Common myeloid progenitor, CD34-positive (primary cell): ENCODE measurements around the gene UBR2.

ENCODE experiments used
- CTCF ChIA-PET: fragments of 350-600 bp; sonication (Branson Sonifier 250); formaldehyde crosslinking; loops from one replicate; lab custom pipeline; 2021; ENCODE audit warnings: antibody characterized with exemption; lab: Charles Lee
- POLR2A ChIA-PET: fragments of 350-600 bp; sonication (Branson Sonifier 250); formaldehyde crosslinking; loops from one replicate; lab custom pipeline; 2021; ENCODE audit warnings: antibody characterized with exemption; lab: Charles Lee
- DNase-seq, 3 donors: peaks; one replicate each; pipeline versions ENCODE4 v3.0.0 to v3.0.0-alpha.2; 2013
- H3K27ac ChIP-seq, 2 experiments: 1 replicate in 1 of 2; 2 replicates in 1 of 2; pipeline ENCODE4 v1.7.0; 2013; ENCODE audit warnings: inconsistent platforms in 2 of 2, low read length in 2 of 2, mild to moderate bottlenecking in 2 of 2, low read depth in 1 of 2, moderate library complexity in 1 of 2; ENCODE audit not compliant: severe bottlenecking in 2 of 2, insufficient read depth in 1 of 2, poor library complexity in 1 of 2
- H3K27me3 ChIP-seq, 5 experiments: replicated peaks in 2 of 5; 1 replicate in 3 of 5; 2 replicates in 2 of 5; pipeline versions ENCODE4 v1.6.1 to v1.7.0; 2013; ENCODE audit warnings: low read length in 4 of 5, mild to moderate bottlenecking in 2 of 5, moderate library complexity in 2 of 5, inconsistent platforms in 1 of 5; ENCODE audit not compliant: insufficient read depth in 5 of 5, control insufficient read depth in 4 of 5
- H3K36me3 ChIP-seq, 4 experiments: 1 replicate in 2 of 4; 2 replicates in 2 of 4; pipeline versions ENCODE4 v1.6.1 to v1.7.0; 2013; ENCODE audit warnings: low read length in 3 of 4, control low read depth in 1 of 4, mild to moderate bottlenecking in 1 of 4; ENCODE audit not compliant: control insufficient read depth in 4 of 4, insufficient read depth in 4 of 4
- H3K4me1 ChIP-seq, 4 experiments: 1 replicate in 3 of 4; 2 replicates in 1 of 4; pipeline versions ENCODE4 v1.6.1 to v1.7.1; 2013; ENCODE audit warnings: low read length in 3 of 4, mild to moderate bottlenecking in 3 of 4, control low read depth in 1 of 4, inconsistent platforms in 1 of 4, moderate library complexity in 1 of 4; ENCODE audit not compliant: control insufficient read depth in 4 of 4, insufficient read depth in 4 of 4; ENCODE audit errors: control extremely low read depth in 1 of 4
- H3K4me3 ChIP-seq, 7 experiments: 1 replicate in 4 of 7; 2 replicates in 3 of 7; pipeline versions ENCODE4 v1.5.1 to v1.7.0; 2013; ENCODE audit warnings: mild to moderate bottlenecking in 7 of 7, low read length in 6 of 7, moderate library complexity in 6 of 7, inconsistent platforms in 2 of 7, low read depth in 2 of 7, control low read depth in 1 of 7; ENCODE audit not compliant: insufficient read depth in 4 of 7, control insufficient read depth in 1 of 7; ENCODE audit errors: extremely low read depth in 1 of 7
- H3K9me3 ChIP-seq, 5 experiments: 1 replicate in 4 of 5; 2 replicates in 1 of 5; pipeline versions ENCODE4 v1.6.1 to v1.7.1; 2013; ENCODE audit warnings: low read length in 4 of 5, mild to moderate bottlenecking in 2 of 5, inconsistent platforms in 1 of 5, low read depth in 1 of 5, moderate library complexity in 1 of 5; ENCODE audit not compliant: control insufficient read depth in 4 of 5, insufficient read depth in 2 of 5; ENCODE audit errors: control extremely low read depth in 1 of 5
- WGBS: methylation state at CpG from one replicate; pipeline ENCODE4 v1.1.5; 2013; ENCODE audit not compliant: insufficient coverage; 5-methylcytosine and 5-hydroxymethylcytosine counted together

The UBR2 gene

DNA sequence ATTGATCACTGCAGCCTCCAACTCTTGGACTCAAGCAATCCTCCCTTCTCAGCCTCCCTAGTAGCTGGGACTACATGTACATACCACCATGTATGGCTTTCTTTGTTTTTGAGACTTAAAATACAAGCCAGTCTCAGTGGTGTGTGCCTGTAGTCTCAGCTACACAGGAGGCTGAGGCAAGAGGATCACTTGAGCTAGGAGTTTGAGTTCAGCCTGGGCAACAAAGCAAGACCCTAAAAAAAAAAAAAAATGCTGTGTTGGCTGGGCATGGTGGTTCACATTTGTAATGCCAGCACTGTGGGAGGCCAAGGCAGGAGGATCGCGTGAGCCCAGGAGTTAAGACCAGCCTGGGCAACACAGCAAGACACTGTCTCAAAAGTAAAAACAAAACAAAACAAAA is 51.7 kb downstream of the UBR2 start:
- WGBS, result no CpG with 5 or more reads among the region's 2 CpGs
- H3K4me1 ChIP-seq, result no peaks in the 10 kb centered on the region
- H3K27me3 ChIP-seq, result no peaks in the 10 kb centered on the region
- H3K9me3 ChIP-seq, result no peaks in the 10 kb centered on the region
- DNase-seq, result no peak
- no peak overlapping the region for H3K4me3 ChIP-seq
- H3K27ac ChIP-seq, result no peak overlapping the region
- CTCF ChIA-PET, result no interaction called here
- POLR2A ChIA-PET, result no interaction called here
- H3K36me3 ChIP-seq, result peaks cover 16 to 55% (median 31%) of the 10 kb centered on the region in 4 experiments

DNA sequence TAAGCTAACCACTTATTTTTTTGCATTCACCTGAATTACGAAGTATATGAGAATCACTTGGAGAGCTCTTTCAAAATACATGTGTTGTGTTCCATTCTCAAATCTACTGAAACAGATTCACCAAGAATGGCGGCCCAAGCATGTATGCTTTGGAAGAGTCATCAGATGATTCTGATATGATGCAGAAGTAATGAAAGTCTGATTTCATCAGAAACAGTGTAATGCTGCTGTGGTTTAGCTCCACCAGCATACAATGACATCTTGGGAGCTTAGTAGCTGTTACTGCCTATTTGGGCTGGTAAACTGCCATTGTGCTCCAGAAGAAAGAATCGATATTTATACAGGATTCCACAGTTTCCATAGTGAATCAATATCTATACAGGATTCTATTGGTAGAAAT is 52.9 kb downstream of the UBR2 start:
- H3K27me3 ChIP-seq, result no peaks in the 10 kb centered on the region
- POLR2A ChIA-PET, result no interaction called here
- 100% methylated on average over 1 of the region's 3 CpGs for WGBS
- CTCF ChIA-PET, result interaction anchor here (1.7 kb wide), 1 partner anchor 52 kb away, joined by 4 read pairs; no protein-coding TSS in a partner anchor
- H3K4me3 ChIP-seq, result no peak overlapping the region
- no peaks in the 10 kb centered on the region for H3K4me1 ChIP-seq
- DNase-seq, result no peak
- H3K36me3 ChIP-seq, result peaks cover 12 to 56% (median 30%) of the 10 kb centered on the region in 4 experiments
- H3K27ac ChIP-seq, result no peak overlapping the region
- H3K9me3 ChIP-seq, result no peaks in the 10 kb centered on the region

DNA sequence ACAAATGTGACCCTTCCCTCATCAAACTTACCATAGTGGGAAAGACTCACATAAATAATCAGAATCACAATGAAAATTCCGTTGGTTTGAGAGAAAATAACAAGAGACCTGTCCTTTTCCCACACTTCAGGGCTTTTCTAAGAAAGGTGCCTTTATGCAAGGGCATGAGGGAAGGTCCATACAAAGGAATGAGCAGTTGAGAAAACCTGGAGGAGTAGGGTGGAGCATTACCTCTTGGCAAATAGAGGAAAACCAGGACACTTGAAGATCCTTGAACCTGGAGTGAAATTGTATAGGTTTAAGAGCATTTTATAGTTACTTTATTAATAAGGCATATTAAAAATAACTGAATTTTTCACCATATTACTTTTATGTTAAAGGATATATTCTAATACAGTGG is 54.3 kb downstream of the UBR2 start:
- H3K27me3 ChIP-seq, result no peaks in the 10 kb centered on the region
- no peak overlapping the region for H3K4me3 ChIP-seq
- WGBS, result no CpG with 5 or more reads among the region's 1 CpG
- POLR2A ChIA-PET, result no interaction called here
- DNase-seq, result no peak
- no peaks in the 10 kb centered on the region for H3K9me3 ChIP-seq
- H3K27ac ChIP-seq, result no peak overlapping the region
- H3K36me3 ChIP-seq, result peaks cover 12 to 54% (median 29%) of the 10 kb centered on the region in 4 experiments
- CTCF ChIA-PET, result no interaction called here
- no peaks in the 10 kb centered on the region for H3K4me1 ChIP-seq

DNA sequence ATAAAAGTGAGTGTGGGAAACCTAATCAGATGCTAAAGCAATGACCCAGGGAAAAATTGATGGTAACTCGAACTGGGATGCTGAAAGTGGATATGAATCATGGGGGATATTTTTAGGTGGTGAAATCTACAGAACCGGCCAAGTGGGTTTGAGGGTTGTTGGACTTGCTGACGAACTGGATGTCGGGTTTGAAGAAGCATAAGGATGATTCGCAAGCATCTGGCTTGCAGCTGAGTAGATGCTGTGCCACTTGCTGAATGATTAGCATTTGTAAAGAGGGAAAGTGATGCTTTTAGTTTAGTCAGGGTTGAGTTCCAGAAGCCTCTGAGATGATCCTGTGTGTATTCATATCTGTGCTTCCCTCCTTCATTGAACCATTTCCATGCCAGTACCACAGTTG is 54.9 kb downstream of the UBR2 start:
- H3K27me3 ChIP-seq, result no peaks in the 10 kb centered on the region
- H3K36me3 ChIP-seq, result peaks cover 10 to 51% (median 29%) of the 10 kb centered on the region in 4 experiments
- H3K27ac ChIP-seq, result no peak overlapping the region
- POLR2A ChIA-PET, result no interaction called here
- no peak for DNase-seq
- no peaks in the 10 kb centered on the region for H3K9me3 ChIP-seq
- no peaks in the 10 kb centered on the region for H3K4me1 ChIP-seq
- CTCF ChIA-PET, result interaction anchor here (1.1 kb wide), 1 partner anchor 12 kb away, joined by 5 read pairs; no protein-coding TSS in a partner anchor
- no peak overlapping the region for H3K4me3 ChIP-seq
- 100% methylated on average over 5 of the region's 5 CpGs for WGBS

DNA sequence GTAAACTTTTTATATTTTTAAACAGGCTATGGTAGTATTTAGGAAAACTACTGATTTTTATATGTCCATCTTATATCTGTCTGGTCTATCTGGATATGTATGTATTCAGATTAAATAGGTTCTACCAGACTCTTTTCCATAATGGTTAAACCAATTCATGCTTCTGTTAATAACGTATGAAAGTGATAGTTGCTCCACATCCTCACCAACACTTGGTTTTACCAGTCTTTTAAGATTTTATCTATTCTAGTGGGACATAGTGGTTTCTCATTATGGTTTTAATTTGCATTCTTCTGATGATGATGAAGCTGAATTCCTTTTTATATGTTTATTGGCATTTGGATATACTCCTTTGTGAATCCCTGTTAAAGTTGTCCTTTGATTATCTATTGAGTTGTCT is 56.1 kb downstream of the UBR2 start:
- H3K27me3 ChIP-seq, result no peaks in the 10 kb centered on the region
- no peak overlapping the region for H3K4me3 ChIP-seq
- no CpG with 5 or more reads among the region's 1 CpG for WGBS

DNA sequence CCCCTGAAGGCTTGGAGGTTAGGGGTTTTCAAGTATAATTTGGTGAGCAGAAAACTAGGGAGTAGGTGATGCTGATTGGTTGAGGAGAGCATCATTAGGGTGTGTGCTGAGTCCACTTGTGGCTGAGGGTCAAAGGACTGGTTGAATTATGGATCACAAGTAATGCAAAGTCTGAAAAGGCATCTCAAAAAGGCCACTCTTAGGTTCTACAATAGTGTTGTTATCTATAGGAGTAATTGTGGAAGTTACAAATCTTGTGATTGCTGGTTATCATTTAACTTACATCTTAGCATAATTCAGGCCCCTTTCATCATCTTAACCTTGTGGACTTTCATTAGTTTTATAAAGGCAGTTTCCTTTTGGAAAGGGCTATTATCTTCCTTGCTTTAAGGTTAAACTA is 60.8 kb downstream of the UBR2 start:
- POLR2A ChIA-PET, result interaction anchor here (0.6 kb wide), 1 partner anchor 11 kb away, joined by 5 read pairs; no protein-coding TSS in a partner anchor
- no peak for DNase-seq
- Histone ChIP-seq H3K9me3 (no peaks in the 10 kb centered on the region), H3K27ac (no peak overlapping the region), H3K36me3 (peaks cover 8 to 45% (median 17%) of the 10 kb centered on the region in 4 experiments), H3K4me3 (no peak overlapping the region), H3K4me1 (peaks cover 0 to 3% (median 0%) of the 10 kb centered on the region in 4 experiments), H3K27me3 (no peaks in the 10 kb centered on the region)
- CTCF ChIA-PET, result no interaction called here

More for the DNA sequence above, 56.1 kb downstream of the UBR2 start:
- no peak for DNase-seq
- Histone ChIP-seq H3K4me1 (no peaks in the 10 kb centered on the region), H3K36me3 (peaks cover 9 to 58% (median 29%) of the 10 kb centered on the region in 4 experiments), H3K27ac (no peak overlapping the region), H3K9me3 (no peaks in the 10 kb centered on the region)
- POLR2A ChIA-PET, result no interaction called here
- CTCF ChIA-PET, result interaction anchor here (1.1 kb wide), 1 partner anchor 14 kb away, joined by 5 read pairs; no protein-coding TSS in a partner anchor

DNA sequence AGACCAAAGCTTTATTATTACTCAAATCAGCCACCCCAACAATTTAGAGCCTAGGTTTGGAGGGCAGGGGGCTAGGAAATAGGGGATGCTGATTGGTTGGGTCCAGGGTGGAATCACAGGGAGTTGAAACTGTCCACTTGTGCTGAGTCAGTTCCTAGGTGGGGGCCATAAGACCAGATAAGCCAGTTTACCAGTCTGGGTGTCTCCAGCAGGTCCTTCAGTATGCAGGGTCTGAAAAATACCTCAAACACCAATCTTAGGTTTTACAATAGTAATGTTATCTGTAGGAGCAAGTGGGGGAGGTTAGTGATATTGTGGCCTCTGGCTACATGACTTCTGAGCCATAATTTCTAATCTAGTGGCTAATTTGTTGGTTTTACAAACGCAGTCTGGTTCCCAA is 63.2 kb downstream of the UBR2 start:
- Histone ChIP-seq H3K4me3 (no peak overlapping the region), H3K4me1 (peaks cover 0 to 3% (median under 1%) of the 10 kb centered on the region in 4 experiments), H3K27ac (no peak overlapping the region), H3K27me3 (no peaks in the 10 kb centered on the region), H3K36me3 (peaks cover 11 to 46% (median 20%) of the 10 kb centered on the region in 4 experiments), H3K9me3 (no peaks in the 10 kb centered on the region)
- WGBS, result no CpG with 5 or more reads among the region's 1 CpG
- ChIA-PET POLR2A (no interaction called here), CTCF (interaction anchor here (1.1 kb wide), 1 partner anchor 35 kb away, joined by 3 read pairs; no protein-coding TSS in a partner anchor)
- no peak for DNase-seq
